OCI-LY1 (cell line): ENCODE measurements around the gene TATDN2.

Experiments
- H2AFZ ChIP-seq: fragments of 200-600 bp; sonication (generic), shearing (Covaris generic); 2 replicates; pipeline ENCODE4 v1.6.0; 2014; ENCODE audit warnings: antibody characterized with exemption, mild to moderate bottlenecking, low read length
- H3F3A ChIP-seq: fragments of 200-600 bp; sonication (generic), shearing (Covaris generic); 2 replicates; pipeline ENCODE4 v1.6.0; 2014; ENCODE audit warnings: mild to moderate bottlenecking, antibody characterized with exemption, low read length, moderate library complexity; ENCODE audit not compliant: insufficient read depth
- H3K27ac ChIP-seq: fragments of 200-600 bp; sonication (generic); 2 replicates; pipeline ENCODE4 v1.5.1; 2014; ENCODE audit warnings: low read length, mixed run types, mild to moderate bottlenecking, low read depth; ENCODE audit not compliant: poor library complexity, severe bottlenecking
- H3K27me3 ChIP-seq: fragments of 200-600 bp; sonication (generic); 2 replicates; pipeline ENCODE4 v1.6.0; 2014; ENCODE audit warnings: antibody characterized with exemption, mild to moderate bottlenecking, low read length, moderate library complexity; ENCODE audit not compliant: insufficient read depth
- H3K36me3 ChIP-seq: fragments of 200-600 bp; sonication (generic); 2 replicates; pipeline ENCODE4 v1.6.1; 2014; ENCODE audit warnings: mild to moderate bottlenecking, antibody characterized with exemption, low read length, moderate library complexity, mixed read lengths; ENCODE audit not compliant: insufficient read depth
- H3K4me1 ChIP-seq: fragments of 200-600 bp; sonication (generic); 2 replicates; pipeline ENCODE4 v1.5.1; 2014; ENCODE audit warnings: mild to moderate bottlenecking, low read length, moderate library complexity; ENCODE audit not compliant: insufficient read depth, severe bottlenecking
- H3K4me2 ChIP-seq: fragments of 200-600 bp; sonication (generic), shearing (Covaris generic); 2 replicates; pipeline ENCODE4 v1.6.1; 2014; ENCODE audit warnings: low read length
- H3K4me3 ChIP-seq: fragments of 200-600 bp; sonication (generic); 2 replicates; pipeline ENCODE4 v1.5.1; 2014; ENCODE audit warnings: low read length, low read depth, mild to moderate bottlenecking, mixed read lengths; ENCODE audit not compliant: poor library complexity, severe bottlenecking
- H3K79me2 ChIP-seq: fragments of 200-600 bp; shearing (Covaris generic); 2 replicates; pipeline ENCODE4 v1.6.1; 2016; ENCODE audit warnings: mixed run types, low read length, mixed read lengths; ENCODE audit not compliant: insufficient read depth
- H3K9ac ChIP-seq: fragments of 200-600 bp; sonication (generic), shearing (Covaris generic); 2 replicates; pipeline ENCODE4 v1.6.1; 2014; ENCODE audit warnings: mild to moderate bottlenecking, low read length, mixed read lengths
- H3K9me2 ChIP-seq: fragments of 200-600 bp; sonication (generic), shearing (Covaris generic); 2 replicates; pipeline ENCODE4 v1.6.1; 2014; ENCODE audit warnings: low read depth, mild to moderate bottlenecking, low read length, mixed read lengths
- H3K9me3 ChIP-seq: fragments of 200-600 bp; shearing (Covaris generic); 2 replicates; pipeline ENCODE4 v1.6.1; 2014; ENCODE audit warnings: low read length, mixed read lengths
- H4K20me1 ChIP-seq: fragments of 200-600 bp; sonication (generic), shearing (Covaris generic); 2 replicates; pipeline ENCODE4 v1.6.0; 2016; ENCODE audit warnings: mild to moderate bottlenecking, low read length; ENCODE audit not compliant: insufficient read depth
- CTCF ChIP-seq: fragments of 200-600 bp; sonication (generic), shearing (Covaris generic); IDR thresholded peaks from 2 replicates; pipeline ENCODE4 v1.5.1; 2017; ENCODE audit warnings: mild to moderate bottlenecking, antibody characterized with exemption, low read length, moderate library complexity, mixed read lengths
- EZH2 ChIP-seq: fragments of 200-600 bp; sonication (generic), shearing (Covaris generic); IDR thresholded peaks from 2 replicates; pipeline ENCODE4 v1.8.0; 2017; ENCODE audit warnings: borderline replicate concordance, mixed run types, mild to moderate bottlenecking, antibody characterized with exemption, low read length, moderate library complexity, mixed read lengths

TATDN2 gene

GRCh38 chr3:10299175-10299574 lies 50.9 kb downstream of the TATDN2 start:
- Histone ChIP-seq H3K9ac (no peak overlapping the region), H3K9me2 (no peaks in the 10 kb centered on the region), H3K4me3 (no peak overlapping the region), H3K27ac (peak overlapping the region; percentile 17), H3K9me3 (no peaks in the 10 kb centered on the region), H3K27me3 (no peaks in the 10 kb centered on the region), H3F3A (no peaks in the 10 kb centered on the region), H2AFZ (no peak overlapping the region), H4K20me1 (no peaks in the 10 kb centered on the region), H3K4me2 (no peak overlapping the region), H3K4me1 (peaks cover 9% of the 10 kb centered on the region), H3K36me3 (peaks cover 84% of the 10 kb centered on the region), H3K79me2 (no peaks in the 10 kb centered on the region)
- TF ChIP-seq EZH2 (no peak), CTCF (peak; percentile 24; the same call in 1 of the 2 replicates)

- no peaks in the 10 kb centered on the region for H3K27me3 ChIP-seq
- H3K27ac ChIP-seq: peak overlapping the region; percentile 17
- peaks cover 84% of the 10 kb centered on the region for H3K36me3 ChIP-seq
- peaks cover 9% of the 10 kb centered on the region for H3K4me1 ChIP-seq
- no peak overlapping the region for H3K4me2 ChIP-seq
- H3K9me2 ChIP-seq: no peaks in the 10 kb centered on the region
- H2AFZ ChIP-seq: no peak overlapping the region
- H3K79me2 ChIP-seq: no peaks in the 10 kb centered on the region
- H3K9ac ChIP-seq: no peak overlapping the region
- no peaks in the 10 kb centered on the region for H3K9me3 ChIP-seq
- no peak for TF ChIP-seq CTCF
- H3K4me3 ChIP-seq: no peak overlapping the region
- no peaks in the 10 kb centered on the region for H3F3A ChIP-seq
- no peaks in the 10 kb centered on the region for H4K20me1 ChIP-seq
These were observed 51.4 kb downstream of the TATDN2 start for GRCh38 chr3:10299679-10300078.

- Histone ChIP-seq H4K20me1 (no peaks in the 10 kb centered on the region), H3K9me3 (no peaks in the 10 kb centered on the region), H2AFZ (no peak overlapping the region), H3K27ac (no peak overlapping the region), H3K9me2 (no peaks in the 10 kb centered on the region), H3K36me3 (peaks cover 84% of the 10 kb centered on the region), H3F3A (no peaks in the 10 kb centered on the region), H3K27me3 (no peaks in the 10 kb centered on the region), H3K79me2 (no peaks in the 10 kb centered on the region), H3K9ac (no peak overlapping the region), H3K4me3 (no peak overlapping the region), H3K4me2 (no peak overlapping the region), H3K4me1 (peaks cover 9% of the 10 kb centered on the region)
- no peak for TF ChIP-seq CTCF
- no peak for TF ChIP-seq EZH2
These were observed 51.8 kb downstream of the TATDN2 start for GRCh38 chr3:10300087-10300486.
